ENCODE results near the gene CORO2A.

- TF ChIP-seq CTCF (IDR thresholded peaks at IDR 0.05; ENCODE audit: extremely low read depth in 1 of 2, insufficient read depth in 1 of 2, low read depth in 1 of 2, low read length in 2 of 2): no peak
- no peak for TF ChIP-seq POLR2AphosphoS5 (IDR thresholded peaks at IDR 0.05; ENCODE audit: insufficient read depth, low read depth, low read length)
- TF ChIP-seq POLR2A (IDR thresholded peaks at IDR 0.05; ENCODE audit: low read depth, low read length): no peak
- no peak for TF ChIP-seq EZH2 (IDR thresholded peaks at IDR 0.05; ENCODE audit: borderline replicate concordance, low read depth, low read length, severe bottlenecking)
- no peak for TF ChIP-seq MYC (IDR thresholded peaks at IDR 0.05; ENCODE audit: low read depth, low read length)
- no peak for TF ChIP-seq GATA2 (IDR thresholded peaks at IDR 0.05; ENCODE audit: insufficient read depth, insufficient read length, low read depth, low read length)
- TF ChIP-seq, protein P1, sequence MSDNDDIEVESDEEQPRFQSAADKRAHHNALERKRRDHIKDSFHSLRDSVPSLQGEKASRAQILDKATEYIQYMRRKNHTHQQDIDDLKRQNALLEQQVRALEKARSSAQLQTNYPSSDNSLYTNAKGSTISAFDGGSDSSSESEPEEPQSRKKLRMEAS (IDR thresholded peaks at IDR 0.05; ENCODE audit: insufficient read depth, insufficient read length): no peak
Observed at GRCh38 chr9:98219364-98219716, 26.9 kb upstream of the CORO2A start.
